GM18507 (cell line): ENCODE results near the gene VTCN1.
"Not testable (repeated sequence)": the region's sequence is repeated elsewhere in the genome, so short reads cannot be mapped to it uniquely, and the experiment has no call there.

Source experiments
- DNase-seq: peaks from one replicate; pipeline ENCODE4 v3.0.0; 2011; ENCODE audit warnings: low read depth; ENCODE audit not compliant: insufficient read length; ENCODE audit errors: extremely low spot score
- FAIRE-seq: peaks from 2 replicates; lab custom pipeline; 2011; peaks lifted over from hg19 to GRCh38; lab: Jason Lieb, UNC

Gene VTCN1, protein sequence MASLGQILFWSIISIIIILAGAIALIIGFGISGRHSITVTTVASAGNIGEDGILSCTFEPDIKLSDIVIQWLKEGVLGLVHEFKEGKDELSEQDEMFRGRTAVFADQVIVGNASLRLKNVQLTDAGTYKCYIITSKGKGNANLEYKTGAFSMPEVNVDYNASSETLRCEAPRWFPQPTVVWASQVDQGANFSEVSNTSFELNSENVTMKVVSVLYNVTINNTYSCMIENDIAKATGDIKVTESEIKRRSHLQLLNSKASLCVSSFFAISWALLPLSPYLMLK

DNA sequence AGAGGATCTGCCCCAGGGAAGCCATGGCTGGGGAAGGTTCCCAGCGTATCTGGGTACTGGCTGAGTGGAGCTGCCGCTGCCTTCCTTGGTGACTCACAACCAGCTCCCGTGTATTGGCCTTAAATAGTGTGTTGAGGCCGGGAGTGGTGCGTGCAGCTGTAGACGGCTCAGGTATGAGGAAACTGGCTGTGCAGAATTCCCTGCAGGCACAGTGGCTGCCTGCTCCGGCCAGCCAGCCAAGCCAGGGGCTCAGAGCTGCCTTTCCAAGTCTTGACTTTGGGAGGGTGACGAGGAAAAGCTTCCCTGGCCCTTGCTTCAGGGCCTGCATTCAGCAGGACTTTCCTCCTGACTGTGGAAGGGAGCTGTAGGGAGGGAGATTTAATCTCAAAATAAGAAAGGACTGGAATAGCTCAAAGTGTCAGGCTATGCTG, at the start of gene VTCN1:
Gene VTCN1 (minus strand): TSS at position 97 of the 431 bp plus-strand sequence. CDS start 72 bp downstream, at position 25.
- no peak for FAIRE-seq

DNA sequence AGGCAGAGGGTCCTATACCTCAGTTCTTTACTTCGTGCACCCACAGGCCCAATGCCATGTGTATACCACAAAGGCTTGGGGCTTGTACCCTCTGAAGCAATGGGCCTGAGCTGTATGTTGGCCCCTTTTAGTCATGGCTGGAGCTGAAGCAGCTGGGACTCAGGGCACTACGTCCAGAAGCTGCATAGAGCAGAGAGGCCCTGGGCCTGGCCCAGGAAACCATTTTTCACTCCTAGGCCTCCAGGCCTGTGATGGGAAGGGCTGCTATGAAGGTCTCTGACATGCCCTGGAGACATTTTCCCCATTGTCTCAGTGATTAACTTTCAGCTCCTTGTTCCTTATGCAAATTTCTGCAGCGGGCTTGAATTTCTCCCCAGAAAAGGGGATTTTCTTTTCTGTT, 48.1 kb upstream of the VTCN1 start:
- FAIRE-seq: no peak
- no peak for DNase-seq

More for the DNA sequence above, at the start of gene VTCN1:
- no peak for DNase-seq

DNA sequence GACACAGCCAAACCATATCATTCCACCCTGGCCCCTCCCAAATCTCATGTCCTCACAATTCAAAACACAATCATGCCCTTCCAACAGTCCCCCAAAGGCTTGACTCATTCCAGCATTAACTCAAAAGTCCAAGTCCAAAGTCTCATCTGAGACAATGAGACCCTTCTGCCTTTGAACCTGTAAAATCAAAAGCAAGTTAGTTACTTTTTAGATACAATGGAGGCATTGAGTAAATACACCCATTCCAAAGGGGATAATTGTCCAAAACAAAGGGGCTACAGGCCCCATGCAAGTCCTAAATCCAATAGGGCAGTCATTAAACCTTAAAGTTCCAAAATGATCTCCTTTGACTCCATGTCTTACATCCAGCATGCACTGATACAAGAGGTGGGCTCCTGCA, 47.3 kb upstream of the VTCN1 start:
- FAIRE-seq, DNase-seq: not testable (repeated sequence)

DNA sequence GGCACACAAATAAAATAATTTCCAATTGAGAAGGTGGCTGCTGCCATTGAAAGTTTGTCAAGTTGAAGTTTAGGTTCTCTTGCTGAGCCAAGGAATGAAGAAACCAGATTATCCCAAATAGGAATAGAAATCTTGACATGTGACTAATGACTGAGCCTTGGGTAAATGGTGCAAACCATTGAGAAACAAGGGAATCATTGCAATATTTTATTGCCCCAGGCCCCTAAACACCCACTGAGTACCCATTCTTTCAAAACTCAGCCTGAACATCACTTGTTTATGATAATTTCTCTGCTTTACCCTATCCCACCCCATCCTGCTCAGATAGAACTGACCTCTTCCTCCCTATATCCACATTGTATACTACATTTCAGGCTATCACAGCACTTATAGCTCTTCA, 46.6 kb upstream of the VTCN1 start:
- FAIRE-seq: no peak
- no peak for DNase-seq

DNA sequence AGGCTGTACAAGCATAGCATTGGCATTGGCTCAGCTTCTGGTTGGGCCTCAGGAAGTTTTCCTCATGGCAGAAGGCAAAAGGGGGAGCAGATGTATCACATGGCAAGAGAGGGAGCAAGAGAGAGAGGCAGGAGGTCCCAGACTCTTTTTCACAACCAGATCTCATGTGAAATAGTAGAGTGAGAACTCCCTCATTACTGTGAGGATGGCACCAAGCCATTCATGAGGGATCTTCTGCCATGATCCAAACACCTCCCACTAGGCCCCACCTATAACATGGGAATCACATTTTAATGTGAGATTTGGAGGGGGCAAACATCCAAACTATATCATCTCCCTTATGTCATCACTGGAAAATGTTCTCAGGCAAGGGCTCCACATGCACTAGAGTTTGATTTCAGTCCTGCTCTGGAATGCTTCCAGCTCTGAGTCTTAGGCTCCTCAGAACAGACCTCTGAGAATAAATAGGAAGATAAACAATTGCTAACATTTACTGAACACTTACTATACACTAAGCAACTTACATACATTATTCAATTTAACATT, 39.4 kb upstream of the VTCN1 start:
- no peak for DNase-seq
- FAIRE-seq: no peak

DNA sequence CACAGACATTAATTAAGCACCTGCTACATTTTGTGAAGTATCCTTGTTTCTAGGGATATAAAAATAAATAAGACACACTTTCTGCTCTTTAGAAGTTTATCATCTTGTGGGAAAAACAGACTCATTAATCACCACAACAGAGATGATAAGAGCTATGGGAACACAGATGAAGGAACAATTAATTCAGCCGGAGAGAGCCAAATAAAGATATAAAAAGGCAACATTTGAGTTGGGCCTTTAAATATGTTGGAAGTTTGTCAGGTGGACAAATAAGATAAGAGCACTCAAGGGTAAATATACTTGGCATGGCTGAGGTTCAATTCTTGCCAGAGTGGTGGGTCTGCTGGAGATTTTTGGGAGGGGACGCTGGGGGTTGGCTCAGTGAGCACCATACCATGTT, 34.2 kb upstream of the VTCN1 start:
- FAIRE-seq (no peak), DNase-seq (no peak)

DNA sequence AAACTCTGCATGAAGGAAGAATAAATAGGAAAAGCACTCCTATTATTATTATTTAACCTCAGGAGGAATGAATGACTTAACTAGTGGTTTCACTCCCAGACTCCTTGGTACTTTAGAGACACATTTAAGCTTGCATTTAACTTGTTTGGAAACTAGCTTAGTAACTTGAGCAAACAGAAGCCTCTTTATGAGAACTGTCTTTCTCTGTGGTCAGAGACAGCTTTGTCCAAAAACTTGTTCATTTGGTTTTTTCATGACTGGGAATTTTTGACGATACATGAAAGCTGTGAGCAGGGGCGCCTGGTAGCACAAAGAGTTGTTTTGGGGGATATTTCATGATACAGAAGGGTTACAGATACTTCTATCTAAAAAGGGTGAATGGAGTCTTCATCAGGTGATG, 33.6 kb upstream of the VTCN1 start:
- FAIRE-seq: no peak

DNA sequence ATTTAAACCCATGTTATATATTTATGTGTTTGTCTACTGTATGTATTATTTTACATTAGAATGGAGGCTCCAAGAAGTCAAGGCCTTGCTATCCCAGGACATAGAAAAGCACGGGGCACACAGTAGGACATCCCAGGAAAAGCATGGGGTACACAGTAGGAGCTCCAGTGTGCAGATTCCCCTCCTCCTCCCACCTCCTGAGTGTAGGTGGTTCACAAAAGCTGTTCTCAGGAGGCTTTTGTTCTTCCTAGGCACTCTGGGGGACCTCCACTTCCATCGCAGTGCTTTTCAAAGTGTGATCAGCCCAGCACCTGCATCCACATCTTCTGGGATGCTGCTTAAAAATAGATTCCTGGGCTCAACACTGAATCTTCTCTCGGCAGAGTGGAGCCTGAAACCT, 30.8 kb upstream of the VTCN1 start:
- no peak for FAIRE-seq
- DNase-seq: no peak

More for the DNA sequence above, 33.6 kb upstream of the VTCN1 start:
- DNase-seq: no peak

DNA sequence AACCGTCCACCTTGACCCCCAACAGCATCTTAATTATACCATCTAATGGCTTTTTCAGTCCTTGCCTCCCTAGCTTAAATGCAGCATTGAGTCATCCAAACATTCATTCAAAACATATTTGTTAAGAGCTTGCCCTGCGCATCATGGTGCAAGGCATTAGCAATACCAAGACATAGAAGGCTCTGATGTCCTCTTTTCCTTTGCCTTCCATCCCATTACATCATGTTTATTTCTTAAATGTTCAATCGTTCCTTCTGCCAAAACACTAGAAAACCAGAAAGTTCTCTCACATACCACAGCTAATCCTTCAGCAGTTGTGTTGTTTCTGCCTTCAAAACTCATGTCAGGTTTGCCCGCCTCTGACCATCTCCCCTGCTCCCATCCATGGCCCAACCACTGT, 29.8 kb upstream of the VTCN1 start:
- no peak for FAIRE-seq
- DNase-seq: no peak

DNA sequence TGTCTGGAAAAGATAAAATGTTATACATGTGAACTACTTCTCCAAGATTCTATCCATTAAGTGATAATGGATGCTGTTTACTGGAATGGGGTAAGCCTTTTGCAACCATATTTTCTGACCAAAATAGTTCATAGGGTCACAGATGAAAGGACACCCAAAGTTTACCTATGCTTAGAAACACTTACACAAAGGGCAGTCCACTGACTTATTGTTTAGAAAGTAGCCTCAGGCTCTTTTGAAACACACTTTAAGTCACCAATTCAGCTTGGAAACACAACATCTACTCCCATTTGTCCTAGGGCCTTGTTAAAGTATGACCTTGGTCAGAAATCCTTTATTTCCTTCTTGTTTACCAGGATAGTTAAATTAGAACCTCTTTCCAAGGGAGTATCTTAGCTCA, 28.7 kb upstream of the VTCN1 start:
- FAIRE-seq (no peak), DNase-seq (no peak)

DNA sequence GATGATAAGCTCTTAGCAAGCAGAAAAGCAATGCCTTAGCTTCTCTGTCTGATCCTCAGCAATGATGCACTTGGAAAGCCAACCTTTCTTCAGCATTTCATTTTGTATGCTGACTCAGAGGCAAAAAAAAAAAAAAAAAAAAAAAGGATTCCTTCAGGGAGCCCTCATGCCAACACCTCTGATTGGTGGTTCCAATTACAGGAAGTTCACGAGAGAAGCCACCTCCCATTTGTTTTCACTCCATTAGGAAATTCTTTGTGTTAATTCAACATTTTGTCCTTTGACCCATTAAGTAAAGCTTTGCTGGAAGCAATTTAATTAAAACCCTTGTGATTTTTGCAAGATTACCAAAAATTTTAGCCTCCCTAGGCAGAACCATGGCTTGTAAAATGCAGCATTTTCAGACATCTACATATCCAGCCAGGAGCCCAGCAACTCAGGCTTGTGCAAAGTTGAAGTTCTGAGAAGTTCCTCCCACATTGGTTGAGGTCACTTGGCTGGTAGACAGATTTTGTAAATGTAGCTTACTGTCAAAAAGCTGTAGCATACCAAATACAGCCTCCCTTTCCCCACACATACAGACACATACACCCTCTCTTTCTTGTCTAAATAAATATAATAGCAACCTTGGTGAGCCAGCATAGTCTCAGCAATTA, 27.1 kb upstream of the VTCN1 start:
- DNase-seq: no peak
- no peak for FAIRE-seq

DNA sequence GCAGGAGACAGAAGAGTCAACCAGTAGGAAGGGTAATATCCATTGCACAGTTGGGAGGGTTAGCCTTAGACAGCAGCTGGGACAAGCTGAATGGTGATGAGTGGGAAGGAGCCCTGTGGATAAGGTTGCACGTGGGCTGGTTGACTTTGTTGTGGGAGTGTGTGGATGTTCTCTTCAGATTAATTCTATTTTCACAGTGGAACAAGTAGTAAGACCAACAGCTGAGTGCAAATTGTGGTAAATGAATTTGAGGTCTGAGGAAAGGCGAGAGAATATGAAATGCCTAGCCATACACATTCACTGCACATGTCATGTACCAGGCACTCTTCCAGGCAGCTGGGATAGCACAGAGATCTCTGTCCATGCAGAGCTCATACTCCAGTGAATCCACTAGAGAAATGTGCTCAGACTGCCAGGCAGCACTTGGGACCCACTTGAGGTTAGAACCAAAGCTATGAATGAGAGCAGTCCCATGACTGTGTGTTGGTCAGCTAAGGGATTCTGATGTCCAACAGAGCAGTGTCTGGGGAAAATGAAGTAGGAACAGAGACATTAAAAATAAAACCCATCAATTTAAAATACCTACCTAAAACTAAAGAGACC, 25.2 kb upstream of the VTCN1 start:
- FAIRE-seq (no peak), DNase-seq (no peak)

DNA sequence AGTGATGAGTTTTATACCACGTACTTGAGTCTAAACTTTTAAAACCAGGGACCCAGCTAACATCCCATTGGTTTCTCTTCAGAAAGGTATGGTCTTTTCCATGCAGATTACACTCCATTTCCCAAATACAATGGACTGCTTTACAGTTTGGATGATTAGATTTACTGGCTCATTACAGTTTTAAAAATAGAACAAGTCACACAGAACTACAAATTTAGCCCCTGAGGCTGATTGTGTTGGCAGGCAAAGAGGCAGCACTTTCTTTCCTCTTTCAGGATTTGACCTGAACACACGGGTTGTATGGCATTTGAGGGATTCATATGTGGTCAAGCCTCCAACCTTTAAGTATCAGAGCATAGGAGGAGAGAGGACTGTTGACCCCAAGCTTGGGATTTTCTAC, 21.8 kb upstream of the VTCN1 start:
- FAIRE-seq: no peak
- no peak for DNase-seq

DNA sequence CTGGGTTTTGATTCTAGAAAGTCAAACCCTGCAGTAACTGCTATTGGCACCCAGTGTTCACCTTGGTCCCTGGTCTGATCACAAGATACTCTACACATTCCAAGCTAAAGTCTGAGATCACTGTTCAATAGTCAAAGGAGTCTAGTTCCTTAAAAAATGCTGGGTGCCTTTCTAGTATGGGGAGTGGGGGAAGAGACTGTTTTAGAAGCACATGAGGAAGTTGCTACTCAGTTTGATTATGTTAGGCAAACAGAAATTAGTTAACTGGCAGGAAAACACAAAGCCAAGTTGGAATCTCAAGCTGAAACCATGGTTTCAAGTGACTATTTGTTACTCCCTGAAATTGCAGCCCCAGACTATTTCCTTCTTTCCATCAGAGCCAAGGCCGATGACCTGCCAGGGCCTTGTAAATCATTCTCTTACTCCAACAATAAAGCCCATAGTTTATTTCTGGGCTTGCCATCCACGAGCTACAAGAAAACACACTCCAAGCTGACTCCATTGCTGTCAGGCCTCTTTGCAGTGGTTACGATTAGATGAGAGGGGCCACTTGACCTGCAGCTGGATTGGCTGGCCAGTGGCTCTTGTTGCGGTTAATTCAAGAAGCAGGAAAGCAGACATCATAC, 21.1 kb upstream of the VTCN1 start:
- no peak for FAIRE-seq
- DNase-seq: no peak

DNA sequence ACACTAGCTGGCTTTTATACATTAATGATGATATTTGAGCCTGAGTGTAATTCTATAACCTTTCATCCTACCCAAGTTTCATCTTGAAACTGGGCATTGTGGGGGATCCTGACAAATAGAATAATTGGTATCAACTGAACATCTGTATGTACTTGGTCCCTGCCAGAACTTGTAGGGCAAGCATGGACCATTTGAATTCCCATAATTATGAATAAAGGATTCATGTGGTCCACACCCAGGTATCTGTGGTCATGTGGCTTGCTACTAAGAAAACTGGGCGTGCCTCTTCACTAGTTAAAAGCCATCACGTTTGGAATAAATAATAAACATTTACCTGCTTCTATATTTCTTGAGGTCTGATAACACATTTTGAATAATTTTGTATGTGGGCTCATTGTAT, 20.6 kb upstream of the VTCN1 start:
- FAIRE-seq: no peak
- DNase-seq: no peak

DNA sequence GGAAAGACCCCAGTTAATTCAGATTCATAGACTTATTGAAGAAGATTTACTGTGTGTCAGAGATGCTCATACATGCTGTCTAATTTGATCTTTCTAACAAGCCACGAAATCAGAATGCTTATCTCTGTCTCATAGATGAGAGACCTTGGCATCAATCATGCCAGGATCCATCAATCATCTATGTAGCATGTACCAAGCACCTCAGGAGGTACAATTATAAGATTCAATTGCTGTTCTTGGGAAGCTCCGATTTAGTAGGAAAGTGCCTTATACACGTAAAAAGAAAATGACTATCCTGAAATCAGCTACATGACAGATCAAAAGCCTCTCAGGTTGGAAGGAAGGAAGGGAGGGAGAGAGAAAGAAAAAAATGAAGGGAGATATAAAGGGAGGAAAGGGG, 18.5 kb upstream of the VTCN1 start:
- DNase-seq: no peak
- FAIRE-seq: no peak

DNA sequence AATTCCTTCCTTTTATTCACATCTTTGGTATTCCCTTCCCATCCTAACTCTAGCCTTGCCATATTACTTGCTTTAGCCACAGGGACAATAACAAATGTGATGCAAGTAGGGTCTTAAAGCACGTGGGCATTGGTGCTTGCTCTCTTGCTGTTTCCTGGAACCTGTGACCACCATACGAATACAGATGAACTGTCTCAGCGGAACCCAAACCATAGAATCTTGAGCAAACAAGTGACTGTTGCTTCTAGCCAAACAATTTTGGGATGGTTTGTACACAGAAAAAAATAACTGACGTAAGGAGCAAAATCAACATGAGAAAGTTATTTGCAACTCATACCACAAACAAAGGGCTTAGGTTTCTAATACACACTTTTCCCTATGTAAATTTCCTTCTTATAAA, 15.2 kb upstream of the VTCN1 start:
- FAIRE-seq (no peak), DNase-seq (no peak)

DNA sequence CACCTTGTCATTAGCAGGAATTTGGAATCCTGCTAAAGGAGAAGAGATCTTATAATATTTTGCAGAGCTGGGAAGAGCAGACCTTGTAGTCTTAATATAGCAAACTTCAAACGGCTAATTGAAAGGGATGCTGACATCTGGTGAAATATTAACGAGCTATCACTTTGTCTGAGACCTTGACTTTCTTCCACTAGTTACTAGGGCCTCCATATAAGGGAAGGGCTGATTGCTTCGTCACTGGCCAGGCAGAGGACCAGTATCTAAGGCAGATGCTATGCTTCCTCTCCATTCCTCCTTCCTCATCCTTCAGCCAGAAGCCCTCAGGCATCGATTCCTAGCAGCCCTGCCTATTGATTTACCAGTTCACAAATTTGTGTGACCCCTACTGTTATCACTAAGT, 6.0 kb upstream of the VTCN1 start:
- FAIRE-seq (no peak), DNase-seq (no peak)

DNA sequence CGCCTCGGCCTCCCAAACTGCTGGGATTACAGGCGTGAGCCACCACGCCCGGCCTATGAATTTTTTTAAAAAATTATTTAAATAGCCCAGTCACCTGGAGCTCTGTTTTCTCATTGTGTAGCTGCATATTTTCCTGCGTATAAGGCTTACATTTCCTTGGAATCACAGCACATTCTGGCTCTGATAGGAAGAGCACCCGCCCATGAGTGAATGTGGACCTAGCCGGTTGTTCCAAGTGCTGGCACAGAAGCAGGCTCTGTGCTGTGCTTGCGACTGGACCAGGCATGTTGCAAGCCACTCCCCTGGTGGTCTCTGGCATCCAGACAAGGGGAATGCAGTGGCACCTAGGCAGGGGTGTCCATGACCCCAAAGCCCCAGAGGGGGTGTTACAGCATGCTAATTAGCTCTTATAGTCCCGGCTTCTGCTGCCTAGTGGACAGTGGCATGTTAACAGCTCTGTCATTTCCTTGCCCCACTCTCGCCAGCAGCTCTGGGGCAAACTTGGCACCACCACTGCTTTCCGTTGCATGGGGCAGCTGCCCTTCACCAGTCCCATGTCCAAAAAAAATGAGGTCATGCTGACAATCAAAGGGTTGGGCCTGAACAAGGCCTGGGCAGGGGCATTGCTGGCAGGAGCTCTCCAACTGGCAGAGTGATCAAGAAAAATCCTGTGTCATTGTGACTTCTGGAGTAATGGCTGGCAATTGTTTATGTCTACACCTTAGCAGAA, 5.2 kb upstream of the VTCN1 start:
- DNase-seq (no peak), FAIRE-seq (no peak)

DNA sequence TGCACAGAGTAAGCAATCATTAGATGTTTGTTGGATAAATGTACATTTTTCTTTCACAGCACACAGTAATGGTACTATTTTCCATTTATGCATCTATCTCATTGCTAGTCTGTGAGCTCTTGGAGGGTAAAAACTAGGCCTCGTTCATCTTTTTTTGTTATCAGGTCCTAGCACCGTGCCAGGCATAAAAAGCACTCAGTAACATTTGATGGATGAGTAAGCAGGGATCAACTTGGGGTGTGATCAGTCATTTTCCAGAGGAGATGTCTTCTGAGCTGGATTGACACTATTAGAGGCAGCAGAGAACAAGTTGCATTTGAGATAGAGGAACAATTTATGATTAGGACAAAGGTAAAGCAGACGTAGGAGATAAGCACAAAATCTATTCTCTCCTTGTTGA, 4.3 kb upstream of the VTCN1 start:
- FAIRE-seq (no peak), DNase-seq (no peak)
